ENCODE results near the gene TAF11L12. TPM values are rescaled to one million over a fixed set of nuclear protein-coding genes. Genes with fewer than 3 reads are reported as not detected.
"Not testable (repeated sequence)": the region's sequence is repeated elsewhere in the genome, so short reads cannot be mapped to it uniquely, and the experiment has no call there.

Gene TAF11L12
- polyA plus RNA-seq (2012; ENCODE audit: insufficient read depth, insufficient read length) = not detected

DNA sequence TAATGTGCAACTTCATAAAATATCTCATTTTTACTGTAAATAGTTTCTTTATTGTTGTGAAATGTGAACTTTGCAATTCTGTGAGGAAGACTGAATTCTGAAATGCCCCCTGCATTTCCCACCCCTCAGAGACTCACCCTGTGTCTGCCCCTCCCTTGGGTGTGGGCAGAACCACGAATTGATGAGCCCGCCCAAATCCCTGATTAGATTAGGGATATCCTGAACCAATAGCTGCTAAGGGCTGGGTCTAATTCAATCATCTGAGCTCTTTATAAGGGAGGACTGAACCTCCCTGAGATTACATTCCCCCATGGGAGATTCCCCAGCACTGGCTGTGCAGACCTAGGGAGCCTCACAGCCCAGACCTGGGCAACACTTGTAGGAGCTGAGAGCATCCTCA, at the start of gene TAF11L12:
TSS of gene TAF11L12 (plus strand) at position 301 of the 400 bp plus-strand sequence.
- DNase-seq (ENCODE audit: low read depth, low spot score); H3K4me3 ChIP-seq (ENCODE audit: low read length): not testable (repeated sequence)

DNA sequence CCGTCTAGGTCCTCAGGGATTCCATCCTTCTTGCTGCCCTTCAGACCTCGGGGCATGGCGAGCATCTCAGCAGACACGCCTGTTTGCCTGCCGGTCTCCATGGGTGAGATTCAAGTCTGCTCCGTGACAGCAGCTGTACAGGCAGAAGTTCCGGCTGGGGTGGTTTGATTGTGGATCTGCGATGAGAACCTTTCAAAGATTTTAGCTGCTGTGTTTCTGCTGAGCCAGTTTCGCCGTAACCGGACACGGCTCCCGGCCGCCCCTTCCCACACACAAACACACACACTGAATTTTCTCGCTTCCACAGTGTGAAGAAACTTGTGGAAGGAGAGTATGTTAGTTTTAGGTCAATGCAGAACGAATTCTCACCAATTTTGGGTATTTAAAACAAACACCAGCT, 24.5 kb upstream of the TAF11L12 start, which contains the start of gene TAF11L7:
TSS of gene TAF11L7 (minus strand) at position 101 of the 400 bp plus-strand sequence.
- DNase-seq (ENCODE audit: low read depth, low spot score); H3K4me3 ChIP-seq (ENCODE audit: low read length): not testable (repeated sequence)

DNA sequence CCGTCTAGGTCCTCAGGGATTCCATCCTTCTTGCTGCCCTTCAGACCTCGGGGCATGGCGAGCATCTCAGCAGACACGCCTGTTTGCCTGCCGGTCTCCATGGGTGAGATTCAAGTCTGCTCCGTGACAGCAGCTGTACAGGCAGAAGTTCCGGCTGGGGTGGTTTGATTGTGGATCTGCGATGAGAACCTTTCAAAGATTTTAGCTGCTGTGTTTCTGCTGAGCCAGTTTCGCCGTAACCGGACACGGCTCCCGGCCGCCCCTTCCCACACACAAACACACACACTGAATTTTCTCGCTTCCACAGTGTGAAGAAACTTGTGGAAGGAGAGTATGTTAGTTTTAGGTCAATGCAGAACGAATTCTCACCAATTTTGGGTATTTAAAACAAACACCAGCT, 19.3 kb upstream of the TAF11L12 start, which contains the start of gene TAF11L8:
TSS of gene TAF11L8 (minus strand) at position 101 of the 400 bp plus-strand sequence.
- not testable (repeated sequence) for DNase-seq (ENCODE audit: low read depth, low spot score); H3K4me3 ChIP-seq (ENCODE audit: low read length)

DNA sequence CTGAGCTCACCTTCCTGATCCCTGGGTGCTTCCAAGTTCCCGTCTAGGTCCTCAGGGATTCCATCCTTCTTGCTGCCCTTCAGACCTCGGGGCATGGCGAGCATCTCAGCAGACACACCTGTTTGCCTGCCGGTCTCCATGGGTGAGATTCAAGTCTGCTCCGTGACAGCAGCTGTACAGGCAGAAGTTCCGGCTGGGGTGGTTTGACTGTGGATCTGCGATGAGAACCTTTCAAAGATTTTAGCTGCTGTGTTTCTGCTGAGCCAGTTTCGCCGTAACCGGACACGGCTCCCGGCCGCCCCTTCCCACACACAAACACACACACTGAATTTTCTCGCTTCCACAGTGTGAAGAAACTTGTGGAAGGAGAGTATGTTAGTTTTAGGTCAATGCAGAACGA, 15.9 kb upstream of the TAF11L12 start, which contains the start of gene TAF11L9:
TSS of gene TAF11L9 (minus strand) at position 140 of the 400 bp plus-strand sequence.
- not testable (repeated sequence) for H3K4me3 ChIP-seq (ENCODE audit: low read length); DNase-seq (ENCODE audit: low read depth, low spot score)

DNA sequence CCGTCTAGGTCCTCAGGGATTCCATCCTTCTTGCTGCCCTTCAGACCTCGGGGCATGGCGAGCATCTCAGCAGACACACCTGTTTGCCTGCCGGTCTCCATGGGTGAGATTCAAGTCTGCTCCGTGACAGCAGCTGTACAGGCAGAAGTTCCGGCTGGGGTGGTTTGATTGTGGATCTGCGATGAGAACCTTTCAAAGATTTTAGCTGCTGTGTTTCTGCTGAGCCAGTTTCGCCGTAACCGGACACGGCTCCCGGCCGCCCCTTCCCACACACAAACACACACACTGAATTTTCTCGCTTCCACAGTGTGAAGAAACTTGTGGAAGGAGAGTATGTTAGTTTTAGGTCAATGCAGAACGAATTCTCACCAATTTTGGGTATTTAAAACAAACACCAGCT, 12.5 kb upstream of the TAF11L12 start, which contains the start of gene TAF11L10:
TSS of gene TAF11L10 (minus strand) at position 101 of the 400 bp plus-strand sequence.
- not testable (repeated sequence) for DNase-seq (ENCODE audit: low read depth, low spot score); H3K4me3 ChIP-seq (ENCODE audit: low read length)

DNA sequence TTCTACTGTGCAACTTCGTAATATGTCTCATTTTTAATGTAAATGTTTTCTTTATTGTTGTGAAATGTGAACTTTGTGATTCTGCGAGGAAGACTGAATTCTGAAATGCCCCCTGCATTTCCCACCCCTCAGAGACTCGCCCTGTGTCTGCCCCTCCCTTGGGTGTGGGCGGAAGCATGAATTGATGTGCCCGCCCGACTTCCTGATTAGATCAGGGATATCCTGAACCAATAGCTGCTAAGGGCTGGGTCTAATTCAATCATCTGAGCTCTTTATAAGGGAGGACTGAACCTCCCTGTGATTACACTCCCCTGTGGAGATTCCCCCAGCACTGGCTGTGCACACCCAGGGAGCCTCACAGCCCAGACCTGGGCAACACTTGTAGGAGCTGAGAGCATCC, 6.3 kb upstream of the TAF11L12 start, which contains the start of gene TAF11L11:
TSS of gene TAF11L11 (plus strand) at position 304 of the 400 bp plus-strand sequence.
- H3K4me3 ChIP-seq (ENCODE audit: low read length); DNase-seq (ENCODE audit: low read depth, low spot score): not testable (repeated sequence)

DNA sequence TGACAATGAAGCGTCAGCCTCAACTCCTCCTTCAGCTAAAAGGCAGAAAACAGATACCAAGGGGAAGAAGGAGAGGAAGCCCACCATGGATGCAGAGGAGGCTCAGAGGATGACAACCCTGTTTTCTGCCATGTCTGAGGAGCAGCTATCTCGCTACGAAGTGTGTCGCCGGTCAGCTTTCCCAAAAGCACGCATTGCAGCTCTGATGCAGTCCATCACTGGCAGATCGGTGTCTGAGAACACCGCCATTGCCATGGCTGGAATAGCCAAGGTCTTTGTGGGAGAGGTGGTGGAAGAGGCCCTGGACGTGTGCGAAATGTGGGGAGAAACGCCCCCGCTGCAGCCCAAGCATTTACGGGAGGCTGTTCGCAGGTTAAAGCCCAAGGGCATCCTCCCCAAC, 5.2 kb upstream of the TAF11L12 start:
- no peak for DNase-seq (ENCODE audit: low read depth, low spot score)
- no peak overlapping the region for H3K4me3 ChIP-seq (ENCODE audit: low read length)

DNA sequence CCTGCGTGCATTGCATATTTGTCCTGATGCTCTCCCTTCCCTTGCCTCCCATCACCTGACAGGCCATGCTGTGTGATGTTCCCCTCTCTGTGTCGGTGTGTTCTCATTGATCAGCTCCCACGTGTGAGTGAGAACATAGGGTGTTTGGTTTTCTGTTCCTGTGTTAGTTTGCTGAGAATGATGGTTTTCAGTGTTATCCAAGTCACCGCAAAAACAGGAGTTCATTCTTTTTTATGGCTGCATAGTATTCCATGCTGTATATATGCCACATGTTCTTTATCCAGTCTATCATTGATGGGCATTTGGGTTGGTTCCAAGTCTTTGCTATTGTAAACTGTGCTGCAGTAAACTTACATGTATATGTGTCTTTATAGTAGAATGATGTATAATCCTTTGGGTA, 2.7 kb upstream of the TAF11L12 start:
- not testable (repeated sequence) for H3K4me3 ChIP-seq (ENCODE audit: low read length); DNase-seq (ENCODE audit: low read depth, low spot score)

DNA sequence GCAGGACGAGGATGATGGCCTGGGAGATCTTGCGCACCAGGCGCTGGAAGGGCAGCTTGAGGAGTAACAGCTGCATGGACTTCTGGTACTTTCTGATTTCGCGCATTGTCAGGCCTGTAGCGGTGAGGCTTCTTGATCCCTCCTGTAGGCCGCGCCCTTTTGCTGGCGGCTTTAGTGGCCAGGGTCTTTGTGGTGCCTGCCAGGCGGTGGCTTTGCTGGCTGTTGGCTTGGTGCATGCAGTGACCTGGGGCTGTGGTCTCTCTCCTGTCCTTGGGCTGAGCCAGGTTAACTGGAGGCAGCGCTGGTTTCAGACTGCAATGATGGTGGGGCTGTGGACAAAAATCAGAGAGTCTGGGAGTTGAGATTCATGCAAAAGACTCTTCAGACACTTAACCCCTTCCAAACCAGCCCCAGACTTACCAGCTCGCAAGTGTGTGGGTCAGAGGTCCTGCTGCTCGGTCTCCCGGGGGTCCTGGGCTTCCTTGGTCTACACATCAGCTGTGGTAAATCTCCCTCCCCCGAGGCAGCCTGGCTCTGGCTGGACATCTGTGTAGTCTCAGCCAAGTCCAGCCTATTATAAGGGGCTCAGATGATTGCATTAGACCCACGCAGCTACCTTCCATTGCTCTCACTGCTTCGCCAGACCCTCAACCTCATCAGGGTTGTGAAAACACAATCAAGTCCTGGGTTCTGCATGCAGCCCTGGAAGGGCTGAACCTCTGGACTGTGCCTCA, 4.8 kb downstream of the TAF11L12 start:
- no peak for DNase-seq (ENCODE audit: low read depth, low spot score)
- no peak overlapping the region for H3K4me3 ChIP-seq (ENCODE audit: low read length)

DNA sequence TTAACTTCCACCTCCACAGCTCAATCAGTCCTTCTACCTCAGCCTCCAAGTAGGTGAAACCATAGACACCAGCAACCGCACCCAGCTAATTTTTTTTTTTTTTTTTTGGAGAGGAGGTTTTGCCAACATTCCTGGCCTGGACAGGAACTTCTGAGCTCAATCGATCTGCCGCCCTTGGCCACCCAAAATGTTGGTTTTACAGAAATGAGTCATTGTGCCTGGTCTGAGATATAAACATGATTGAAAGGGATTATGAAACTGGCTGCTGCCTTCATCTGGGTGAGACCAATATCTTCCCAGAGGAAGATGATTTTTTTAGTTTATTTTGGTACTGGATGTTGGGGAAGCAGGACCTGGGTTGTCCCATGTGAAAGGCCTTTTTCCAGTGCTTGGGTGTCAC, 9.2 kb downstream of the TAF11L12 start:
- H3K4me3 ChIP-seq (ENCODE audit: low read length) = no peak overlapping the region
- no peak for DNase-seq (ENCODE audit: low read depth, low spot score)

DNA sequence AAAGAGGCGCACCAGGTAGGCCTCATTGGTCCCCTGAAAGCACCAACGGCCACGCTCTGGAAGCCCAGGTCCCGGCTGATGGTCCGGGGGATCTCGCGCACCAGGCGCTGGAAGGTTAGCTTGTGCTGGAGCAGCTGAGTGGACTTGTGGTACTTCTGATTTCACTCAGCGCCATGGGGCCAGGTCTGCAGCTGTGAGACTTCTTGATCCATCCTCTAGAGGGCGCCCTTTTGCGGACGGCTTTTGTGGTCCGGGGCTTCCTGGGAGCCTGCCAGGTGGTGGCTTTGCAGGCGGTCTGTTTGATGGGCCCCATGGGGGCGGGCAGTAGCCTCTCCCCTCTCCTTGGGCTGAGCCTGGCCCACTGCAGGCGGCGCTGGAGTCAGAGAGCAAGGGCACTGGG, 10.4 kb downstream of the TAF11L12 start:
- peak; percentile 15 for DNase-seq (ENCODE audit: low read depth, low spot score)
- no peak overlapping the region for H3K4me3 ChIP-seq (ENCODE audit: low read length)

DNA sequence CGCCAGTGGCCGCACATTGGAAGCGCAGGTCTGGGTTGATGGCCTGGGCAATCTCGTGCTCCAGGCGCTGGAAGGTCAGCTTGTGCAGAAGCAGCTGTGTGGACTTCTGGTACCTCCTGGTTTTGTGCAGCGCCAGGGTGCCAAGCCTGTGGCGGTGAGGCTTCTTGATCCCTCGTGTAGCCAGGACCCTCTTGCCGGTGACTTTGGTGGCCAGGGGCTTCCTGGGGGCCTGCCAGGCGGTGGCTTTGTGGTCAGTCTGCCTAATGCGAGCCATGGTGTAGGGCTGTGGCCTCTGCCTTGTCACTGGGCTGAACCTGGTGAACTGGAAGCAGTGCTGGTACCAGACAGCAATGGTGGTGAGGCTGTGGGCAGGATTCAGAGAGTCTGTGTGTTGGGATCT, 15.5 kb downstream of the TAF11L12 start:
- no peak for DNase-seq (ENCODE audit: low read depth, low spot score)
- H3K4me3 ChIP-seq (ENCODE audit: low read length) = no peak overlapping the region

DNA sequence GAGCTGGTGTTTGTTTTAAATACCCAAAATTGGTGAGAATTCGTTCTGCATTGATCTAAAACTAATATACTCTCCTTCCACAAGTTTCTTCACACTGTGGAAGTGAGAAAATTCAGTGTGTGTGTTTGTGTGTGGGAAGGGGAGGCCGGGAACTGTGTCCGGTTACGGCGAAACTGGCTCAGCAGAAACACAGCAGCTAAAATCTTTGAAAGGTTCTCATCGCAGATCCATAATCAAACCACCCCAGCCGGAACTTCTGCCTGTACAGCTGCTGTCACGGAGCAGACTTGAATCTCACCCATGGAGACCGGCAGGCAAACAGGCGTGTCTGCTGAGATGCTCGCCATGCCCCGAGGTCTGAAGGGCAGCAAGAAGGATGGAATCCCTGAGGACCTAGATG, 21.6 kb downstream of the TAF11L12 start, which contains the start of gene TAF11L13:
TSS of gene TAF11L13 (plus strand) at position 301 of the 400 bp plus-strand sequence.
- H3K4me3 ChIP-seq (ENCODE audit: low read length); DNase-seq (ENCODE audit: low read depth, low spot score): not testable (repeated sequence)

DNA sequence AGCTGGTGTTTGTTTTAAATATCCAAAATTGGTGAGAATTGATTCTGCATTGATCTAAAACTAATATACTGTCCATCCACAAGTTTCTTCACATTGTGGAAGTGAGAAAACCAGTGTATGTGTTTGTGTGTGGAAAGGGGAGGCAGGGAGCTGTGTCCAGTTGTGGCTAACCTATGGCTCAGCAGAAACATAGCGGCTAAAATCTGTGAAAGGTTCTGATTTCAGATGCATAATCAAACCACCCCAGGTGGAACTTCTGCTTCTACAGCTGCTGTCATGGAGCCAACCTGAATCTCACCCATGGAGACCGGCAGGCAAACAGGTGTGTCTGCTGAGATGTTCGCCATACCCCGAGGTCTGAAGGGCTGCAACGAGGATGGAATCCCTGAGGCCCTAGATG, 24.0 kb downstream of the TAF11L12 start, which contains the start of gene TAF11L14:
TSS of gene TAF11L14 (plus strand) at position 301 of the 400 bp plus-strand sequence.
- H3K4me3 ChIP-seq (ENCODE audit: low read length) = no peak within 1 kb of the TSS
- DNase-seq (ENCODE audit: low read depth, low spot score) = no peak

DNA sequence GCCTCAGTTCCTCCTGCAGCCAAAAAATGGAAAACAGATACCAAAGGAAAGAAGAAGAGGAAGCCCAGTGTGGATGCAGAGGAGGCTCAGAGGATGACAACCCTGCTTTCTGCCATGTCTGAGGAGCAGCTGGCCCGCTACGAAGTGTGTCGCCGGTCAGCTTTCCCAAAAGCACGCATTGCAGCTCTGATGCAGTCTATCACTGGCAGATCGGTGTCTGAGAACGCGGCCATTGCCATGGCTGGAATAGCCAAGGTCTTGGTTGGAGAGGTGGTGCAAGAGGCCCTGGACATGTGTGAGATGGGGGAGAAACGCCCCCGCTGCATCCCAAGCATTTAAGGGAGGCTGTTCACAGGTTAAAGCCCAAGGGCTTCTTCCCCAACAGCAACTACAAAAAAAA, 39.0 kb downstream of the TAF11L12 start:
- not testable (repeated sequence) for DNase-seq (ENCODE audit: low read depth, low spot score)

DNA sequence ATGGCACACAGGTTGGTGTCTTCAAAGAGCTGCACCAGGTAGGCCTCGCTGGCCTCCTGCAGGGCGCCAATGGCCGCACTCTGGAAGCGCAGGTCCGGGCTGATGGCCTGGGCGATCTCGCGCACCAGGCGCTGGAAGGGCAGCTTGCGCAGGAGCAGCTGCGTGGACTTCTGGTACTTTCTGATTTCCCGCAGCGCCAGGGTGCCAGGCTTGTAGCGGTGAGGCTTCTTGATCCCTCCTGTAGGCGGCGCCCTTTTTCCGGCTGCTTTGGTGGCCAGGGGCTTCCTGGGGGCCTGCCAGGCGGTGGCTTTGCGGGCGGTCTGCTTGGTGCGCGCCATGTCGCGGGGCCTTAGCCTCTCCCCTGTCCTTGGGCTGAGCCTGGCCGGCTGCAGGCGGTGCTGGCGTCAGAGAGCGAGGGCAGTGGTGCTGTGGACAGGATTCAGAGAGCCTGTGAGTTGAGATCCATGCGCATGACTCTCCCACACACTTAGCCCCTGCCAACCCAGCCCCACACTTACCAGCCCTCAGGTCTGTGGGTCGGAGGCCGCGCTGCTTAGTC, 45.1 kb downstream of the TAF11L12 start:
- not testable (repeated sequence) for DNase-seq (ENCODE audit: low read depth, low spot score); H3K4me3 ChIP-seq (ENCODE audit: low read length)

More for the DNA sequence above, 39.0 kb downstream of the TAF11L12 start:
- H3K4me3 ChIP-seq (ENCODE audit: low read length) = not testable (repeated sequence)

DNA sequence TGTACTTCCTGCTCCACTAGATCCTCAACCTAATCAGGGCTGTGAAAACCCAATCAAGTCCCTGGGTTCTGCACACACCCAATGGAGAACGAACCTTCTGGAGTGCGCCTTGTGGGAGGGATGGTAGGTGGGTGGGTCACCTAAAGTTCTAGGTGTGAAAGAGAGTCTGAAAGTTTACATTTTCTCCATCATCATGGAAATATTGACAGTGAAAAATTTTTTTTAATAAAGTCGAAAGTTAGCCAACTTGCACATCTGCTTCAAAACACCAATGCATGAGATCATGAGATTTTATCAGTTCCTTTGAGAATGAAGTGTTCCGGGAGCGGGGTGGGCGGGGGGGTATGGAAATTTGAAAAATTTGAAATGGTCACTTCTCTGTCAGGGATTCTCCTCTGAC, 45.7 kb downstream of the TAF11L12 start:
- H3K4me3 ChIP-seq (ENCODE audit: low read length) = no peak overlapping the region
- DNase-seq (ENCODE audit: low read depth, low spot score) = no peak

Data from Jurkat, Clone E6-1 (cell line).